GM23338 (cell line): ENCODE results near the gene ZBTB46. TPM values are rescaled to one million over a fixed set of nuclear protein-coding genes. Genes with fewer than 3 reads are reported as not detected.

Experiments
- ATAC-seq: fragments of 200-7000 bp; cut with Tn5 transposase; 3 replicates; pipeline ENCODE4 v1.9.1; 2020
- DNase-seq: peaks from one replicate; pipeline ENCODE4 v3.0.0-alpha.2; 2015; ENCODE audit warnings: low spot score
- H2AFZ ChIP-seq: fragments of 200-600 bp; sonication (generic); 2 replicates; pipeline ENCODE4 v1.8.0; 2016; ENCODE audit warnings: antibody characterized with exemption, mild to moderate bottlenecking, moderate library complexity
- H3F3A ChIP-seq: fragments of 200-600 bp; sonication (generic); replicated peaks from 2 replicates; pipeline ENCODE4 v1.8.0; 2017; ENCODE audit warnings: antibody characterized with exemption, mixed run types, low read depth
- H3K27ac ChIP-seq: fragments of 200-600 bp; sonication (generic); 2 replicates; pipeline ENCODE4 v1.6.1; 2016; ENCODE audit warnings: low read depth
- H3K27me3 ChIP-seq: fragments of 200-600 bp; sonication (generic); 2 replicates; pipeline ENCODE4 v1.8.0; 2016; ENCODE audit warnings: mild to moderate bottlenecking, mixed run types, moderate library complexity; ENCODE audit not compliant: insufficient read depth
- H3K36me3 ChIP-seq: fragments of 200-600 bp; sonication (generic); 2 replicates; pipeline ENCODE4 v1.8.0; 2016; ENCODE audit warnings: mild to moderate bottlenecking; ENCODE audit not compliant: insufficient read depth
- H3K4me1 ChIP-seq: fragments of 200-600 bp; sonication (generic); 2 replicates; pipeline ENCODE4 v1.8.0; 2016; ENCODE audit warnings: mild to moderate bottlenecking, moderate library complexity; ENCODE audit not compliant: insufficient read depth
- H3K4me2 ChIP-seq: fragments of 200-600 bp; sonication (generic); 2 replicates; pipeline ENCODE4 v1.7.1; 2017; ENCODE audit warnings: mixed run types
- H3K4me3 ChIP-seq: fragments of 200-600 bp; sonication (generic); 2 replicates; pipeline ENCODE4 v1.6.1; 2016; ENCODE audit warnings: mixed run types
- H3K79me2 ChIP-seq: fragments of 200-600 bp; sonication (generic); replicated peaks from 2 replicates; pipeline ENCODE4 v1.8.0; 2017; ENCODE audit warnings: mild to moderate bottlenecking; ENCODE audit not compliant: insufficient read depth
- H3K9me2 ChIP-seq: fragments of 200-600 bp; sonication (generic); 2 replicates; pipeline ENCODE4 v1.8.0; 2017; ENCODE audit not compliant: insufficient read depth
- H4K20me1 ChIP-seq: fragments of 200-600 bp; sonication (generic); replicated peaks from 2 replicates; pipeline ENCODE4 v1.8.0; 2017; ENCODE audit warnings: mild to moderate bottlenecking; ENCODE audit not compliant: insufficient read depth
- H3K27ac Mint-ChIP-seq: 2 replicates; pipeline ENCODE4 v1.8.0; 2020; ENCODE audit warnings: inconsistent platforms, mild to moderate bottlenecking, moderate library complexity, mixed read lengths
- H3K27me3 Mint-ChIP-seq: 3 replicates; pipeline ENCODE4 v1.8.0; 2022; ENCODE audit warnings: low read depth, mild to moderate bottlenecking, moderate library complexity, mixed read lengths, inconsistent platforms; ENCODE audit not compliant: insufficient read depth, poor library complexity
- H3K36me3 Mint-ChIP-seq: 3 replicates; pipeline ENCODE4 v1.8.0; 2021; ENCODE audit warnings: low read depth, mild to moderate bottlenecking, inconsistent platforms, moderate library complexity, mixed read lengths
- H3K4me1 Mint-ChIP-seq: 3 replicates; pipeline ENCODE4 v1.8.0; 2020; ENCODE audit warnings: mild to moderate bottlenecking, inconsistent platforms, mixed read lengths
- H3K4me3 Mint-ChIP-seq: 3 replicates; pipeline ENCODE4 v1.8.0; 2021; ENCODE audit warnings: moderate library complexity, mild to moderate bottlenecking, inconsistent platforms, mixed read lengths
- H3K9me3 Mint-ChIP-seq: 3 replicates; pipeline ENCODE4 v1.8.0; 2020; ENCODE audit warnings: moderate library complexity, mild to moderate bottlenecking, inconsistent platforms, mixed read lengths
- EZH2 ChIP-seq: fragments of 200-600 bp; sonication (generic); IDR thresholded peaks from one replicate; pipeline ENCODE4 v1.8.0; 2017; ENCODE audit warnings: antibody characterized with exemption, mild to moderate bottlenecking, low read depth; ENCODE audit not compliant: unreplicated experiment
- EZH2phosphoT487 ChIP-seq: fragments of 200-600 bp; sonication (generic); IDR thresholded peaks from one replicate; pipeline ENCODE4 v1.8.1; 2018; ENCODE audit warnings: antibody characterized with exemption; ENCODE audit not compliant: unreplicated experiment
- POLR2AphosphoS5 ChIP-seq: IDR thresholded peaks from 2 replicates; pipeline ENCODE4 v1.6.1; 2016; ENCODE audit warnings: antibody characterized with exemption, low read depth
- STAT1 ChIP-seq: IDR thresholded peaks from one replicate; pipeline ENCODE4 v1.6.1; 2016; ENCODE audit warnings: antibody characterized with exemption; ENCODE audit not compliant: unreplicated experiment
- polyA plus RNA-seq: library from polyadenylated mRNA; unstranded; fragments of >200 nt; fragmentation: Nextera tagmentation; extraction: Ambion mirVana; gene quantifications from 2 replicates; pipeline ENCODE4 v1.2.1, GENCODE V29; 2016
- total RNA-seq: library from RNA; depleted of rRNA; stranded (reverse); fragments of >200 nt; shearing (Covaris generic); gene quantifications from 2 replicates; pipeline ENCODE4 v1.2.3, GENCODE V29; 2014
- TF ChIP-seq, protein P1 (sequence below), 2 experiments: fragments of 200-600 bp in 1 of 2; sonication (generic) in 1 of 2; conservative IDR thresholded peaks; 2 replicates each; pipeline versions ENCODE4 v1.5.1 to v1.6.1; 2016 to 2017; ENCODE audit warnings: antibody characterized with exemption in 2 of 2, low read depth in 2 of 2, mild to moderate bottlenecking in 2 of 2, moderate library complexity in 1 of 2
- TF ChIP-seq, protein P2 (sequence below): IDR thresholded peaks from 2 replicates; pipeline ENCODE4 v1.6.1; 2016; ENCODE audit warnings: antibody characterized with exemption
- TF ChIP-seq, protein P3 (sequence below): fragments of 250-450 bp; sonication (Bioruptor Pico); IDR thresholded peaks from 2 replicates; pipeline ENCODE4 v1.5.0; 2020; ENCODE audit warnings: mild to moderate bottlenecking, moderate library complexity

Gene ZBTB46
- total and polyA plus RNA-seq, 2 experiments from 2014 or later: 3.2 to 26.9 TPM

DNA sequence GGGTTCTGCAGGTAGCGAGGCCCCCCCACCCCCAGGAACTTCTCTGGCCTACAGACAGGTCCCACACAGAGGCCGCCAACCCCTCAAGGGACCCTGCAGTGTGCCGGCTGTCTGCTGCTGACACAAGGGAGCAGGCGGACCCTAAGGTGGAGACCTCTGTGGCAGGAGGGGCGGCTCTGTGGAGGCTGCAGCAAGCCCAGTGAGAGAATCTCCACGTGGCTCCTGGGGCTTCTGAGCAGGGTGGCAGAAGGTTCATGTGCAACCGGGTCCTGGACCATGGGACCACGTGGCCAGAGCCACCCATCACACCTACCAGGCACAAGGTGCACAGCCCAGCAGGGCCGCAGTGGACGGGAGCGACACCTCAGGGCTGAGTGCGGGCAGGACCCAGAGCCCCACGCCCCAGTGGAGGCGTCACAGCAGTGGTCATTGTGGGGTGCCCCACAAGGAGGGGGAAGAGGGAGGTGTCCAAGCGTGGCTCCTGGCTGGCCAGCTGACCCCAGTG is 127.5 kb downstream of the ZBTB46 start:
- Histone ChIP-seq H3K4me3 (no peak overlapping the region), H3K4me2 (no peak overlapping the region), H3K9me2 (no peaks in the 10 kb centered on the region), H4K20me1 (peaks cover 11% of the 10 kb centered on the region), H3K4me1 (no peaks in the 10 kb centered on the region; the same call in 1 of the 2 replicates), H3K79me2 (peaks cover 10% of the 10 kb centered on the region), H3K27me3 (no peaks in the 10 kb centered on the region), H2AFZ (no peak overlapping the region), H3K36me3 (no peaks in the 10 kb centered on the region), H3K27ac (no peak overlapping the region), H3F3A (peaks cover 8% of the 10 kb centered on the region; the same call in 1 of the 2 replicates)
- H3K36me3 Mint-ChIP-seq: peaks cover 15% of the 10 kb centered on the region
- H3K27ac Mint-ChIP-seq: no peak overlapping the region
- peaks cover 6% of the 10 kb centered on the region for H3K4me1 Mint-ChIP-seq
- DNase-seq: no peak
- H3K4me3 Mint-ChIP-seq: no peak overlapping the region
- ATAC-seq: no peak
- H3K27me3 Mint-ChIP-seq: peaks cover 11% of the 10 kb centered on the region
- no peak for TF ChIP-seq POLR2AphosphoS5
- TF ChIP-seq, protein P1, sequence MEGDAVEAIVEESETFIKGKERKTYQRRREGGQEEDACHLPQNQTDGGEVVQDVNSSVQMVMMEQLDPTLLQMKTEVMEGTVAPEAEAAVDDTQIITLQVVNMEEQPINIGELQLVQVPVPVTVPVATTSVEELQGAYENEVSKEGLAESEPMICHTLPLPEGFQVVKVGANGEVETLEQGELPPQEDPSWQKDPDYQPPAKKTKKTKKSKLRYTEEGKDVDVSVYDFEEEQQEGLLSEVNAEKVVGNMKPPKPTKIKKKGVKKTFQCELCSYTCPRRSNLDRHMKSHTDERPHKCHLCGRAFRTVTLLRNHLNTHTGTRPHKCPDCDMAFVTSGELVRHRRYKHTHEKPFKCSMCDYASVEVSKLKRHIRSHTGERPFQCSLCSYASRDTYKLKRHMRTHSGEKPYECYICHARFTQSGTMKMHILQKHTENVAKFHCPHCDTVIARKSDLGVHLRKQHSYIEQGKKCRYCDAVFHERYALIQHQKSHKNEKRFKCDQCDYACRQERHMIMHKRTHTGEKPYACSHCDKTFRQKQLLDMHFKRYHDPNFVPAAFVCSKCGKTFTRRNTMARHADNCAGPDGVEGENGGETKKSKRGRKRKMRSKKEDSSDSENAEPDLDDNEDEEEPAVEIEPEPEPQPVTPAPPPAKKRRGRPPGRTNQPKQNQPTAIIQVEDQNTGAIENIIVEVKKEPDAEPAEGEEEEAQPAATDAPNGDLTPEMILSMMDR (conservative IDR thresholded peaks at IDR 0.05; ENCODE audit: low read depth in 2 of 2): no peak
- TF ChIP-seq, protein P2, sequence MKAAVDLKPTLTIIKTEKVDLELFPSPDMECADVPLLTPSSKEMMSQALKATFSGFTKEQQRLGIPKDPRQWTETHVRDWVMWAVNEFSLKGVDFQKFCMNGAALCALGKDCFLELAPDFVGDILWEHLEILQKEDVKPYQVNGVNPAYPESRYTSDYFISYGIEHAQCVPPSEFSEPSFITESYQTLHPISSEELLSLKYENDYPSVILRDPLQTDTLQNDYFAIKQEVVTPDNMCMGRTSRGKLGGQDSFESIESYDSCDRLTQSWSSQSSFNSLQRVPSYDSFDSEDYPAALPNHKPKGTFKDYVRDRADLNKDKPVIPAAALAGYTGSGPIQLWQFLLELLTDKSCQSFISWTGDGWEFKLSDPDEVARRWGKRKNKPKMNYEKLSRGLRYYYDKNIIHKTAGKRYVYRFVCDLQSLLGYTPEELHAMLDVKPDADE: no peak
- no peak for TF ChIP-seq EZH2
- TF ChIP-seq STAT1: no peak
- TF ChIP-seq, protein P3, sequence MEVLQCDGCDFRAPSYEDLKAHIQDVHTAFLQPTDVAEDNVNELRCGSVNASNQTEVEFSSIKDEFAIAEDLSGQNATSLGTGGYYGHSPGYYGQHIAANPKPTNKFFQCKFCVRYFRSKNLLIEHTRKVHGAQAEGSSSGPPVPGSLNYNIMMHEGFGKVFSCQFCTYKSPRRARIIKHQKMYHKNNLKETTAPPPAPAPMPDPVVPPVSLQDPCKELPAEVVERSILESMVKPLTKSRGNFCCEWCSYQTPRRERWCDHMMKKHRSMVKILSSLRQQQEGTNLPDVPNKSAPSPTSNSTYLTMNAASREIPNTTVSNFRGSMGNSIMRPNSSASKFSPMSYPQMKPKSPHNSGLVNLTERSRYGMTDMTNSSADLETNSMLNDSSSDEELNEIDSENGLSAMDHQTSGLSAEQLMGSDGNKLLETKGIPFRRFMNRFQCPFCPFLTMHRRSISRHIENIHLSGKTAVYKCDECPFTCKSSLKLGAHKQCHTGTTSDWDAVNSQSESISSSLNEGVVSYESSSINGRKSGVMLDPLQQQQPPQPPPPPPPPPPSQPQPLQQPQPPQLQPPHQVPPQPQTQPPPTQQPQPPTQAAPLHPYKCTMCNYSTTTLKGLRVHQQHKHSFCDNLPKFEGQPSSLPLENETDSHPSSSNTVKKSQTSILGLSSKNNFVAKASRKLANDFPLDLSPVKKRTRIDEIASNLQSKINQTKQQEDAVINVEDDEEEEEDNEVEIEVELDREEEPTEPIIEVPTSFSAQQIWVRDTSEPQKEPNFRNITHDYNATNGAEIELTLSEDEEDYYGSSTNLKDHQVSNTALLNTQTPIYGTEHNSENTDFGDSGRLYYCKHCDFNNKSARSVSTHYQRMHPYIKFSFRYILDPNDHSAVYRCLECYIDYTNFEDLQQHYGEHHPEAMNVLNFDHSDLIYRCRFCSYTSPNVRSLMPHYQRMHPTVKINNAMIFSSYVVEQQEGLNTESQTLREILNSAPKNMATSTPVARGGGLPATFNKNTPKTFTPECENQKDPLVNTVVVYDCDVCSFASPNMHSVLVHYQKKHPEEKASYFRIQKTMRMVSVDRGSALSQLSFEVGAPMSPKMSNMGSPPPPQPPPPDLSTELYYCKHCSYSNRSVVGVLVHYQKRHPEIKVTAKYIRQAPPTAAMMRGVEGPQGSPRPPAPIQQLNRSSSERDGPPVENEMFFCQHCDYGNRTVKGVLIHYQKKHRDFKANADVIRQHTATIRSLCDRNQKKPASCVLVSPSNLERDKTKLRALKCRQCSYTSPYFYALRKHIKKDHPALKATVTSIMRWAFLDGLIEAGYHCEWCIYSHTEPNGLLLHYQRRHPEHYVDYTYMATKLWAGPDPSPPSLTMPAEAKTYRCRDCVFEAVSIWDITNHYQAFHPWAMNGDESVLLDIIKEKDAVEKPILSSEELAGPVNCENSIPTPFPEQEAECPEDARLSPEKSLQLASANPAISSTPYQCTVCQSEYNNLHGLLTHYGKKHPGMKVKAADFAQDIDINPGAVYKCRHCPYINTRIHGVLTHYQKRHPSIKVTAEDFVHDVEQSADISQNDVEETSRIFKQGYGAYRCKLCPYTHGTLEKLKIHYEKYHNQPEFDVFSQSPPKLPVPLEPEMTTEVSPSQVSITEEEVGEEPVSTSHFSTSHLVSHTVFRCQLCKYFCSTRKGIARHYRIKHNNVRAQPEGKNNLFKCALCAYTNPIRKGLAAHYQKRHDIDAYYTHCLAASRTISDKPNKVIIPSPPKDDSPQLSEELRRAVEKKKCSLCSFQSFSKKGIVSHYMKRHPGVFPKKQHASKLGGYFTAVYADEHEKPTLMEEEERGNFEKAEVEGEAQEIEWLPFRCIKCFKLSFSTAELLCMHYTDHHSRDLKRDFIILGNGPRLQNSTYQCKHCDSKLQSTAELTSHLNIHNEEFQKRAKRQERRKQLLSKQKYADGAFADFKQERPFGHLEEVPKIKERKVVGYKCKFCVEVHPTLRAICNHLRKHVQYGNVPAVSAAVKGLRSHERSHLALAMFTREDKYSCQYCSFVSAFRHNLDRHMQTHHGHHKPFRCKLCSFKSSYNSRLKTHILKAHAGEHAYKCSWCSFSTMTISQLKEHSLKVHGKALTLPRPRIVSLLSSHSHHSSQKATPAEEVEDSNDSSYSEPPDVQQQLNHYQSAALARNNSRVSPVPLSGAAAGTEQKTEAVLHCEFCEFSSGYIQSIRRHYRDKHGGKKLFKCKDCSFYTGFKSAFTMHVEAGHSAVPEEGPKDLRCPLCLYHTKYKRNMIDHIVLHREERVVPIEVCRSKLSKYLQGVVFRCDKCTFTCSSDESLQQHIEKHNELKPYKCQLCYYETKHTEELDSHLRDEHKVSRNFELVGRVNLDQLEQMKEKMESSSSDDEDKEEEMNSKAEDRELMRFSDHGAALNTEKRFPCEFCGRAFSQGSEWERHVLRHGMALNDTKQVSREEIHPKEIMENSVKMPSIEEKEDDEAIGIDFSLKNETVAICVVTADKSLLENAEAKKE: no peak
- TF ChIP-seq EZH2phosphoT487: no peak
- no peaks in the 10 kb centered on the region for H3K9me3 Mint-ChIP-seq
